Measurements from ENCODE around the gene GFOD1. TPM values are rescaled to one million over a fixed set of nuclear protein-coding genes. Genes with fewer than 3 reads are reported as not detected.

Gene GFOD1
- total and polyA plus RNA-seq, 2 of the 4 experiments (the other 2 are of a cell fraction) = 1.8 to 3.4 TPM

DNA sequence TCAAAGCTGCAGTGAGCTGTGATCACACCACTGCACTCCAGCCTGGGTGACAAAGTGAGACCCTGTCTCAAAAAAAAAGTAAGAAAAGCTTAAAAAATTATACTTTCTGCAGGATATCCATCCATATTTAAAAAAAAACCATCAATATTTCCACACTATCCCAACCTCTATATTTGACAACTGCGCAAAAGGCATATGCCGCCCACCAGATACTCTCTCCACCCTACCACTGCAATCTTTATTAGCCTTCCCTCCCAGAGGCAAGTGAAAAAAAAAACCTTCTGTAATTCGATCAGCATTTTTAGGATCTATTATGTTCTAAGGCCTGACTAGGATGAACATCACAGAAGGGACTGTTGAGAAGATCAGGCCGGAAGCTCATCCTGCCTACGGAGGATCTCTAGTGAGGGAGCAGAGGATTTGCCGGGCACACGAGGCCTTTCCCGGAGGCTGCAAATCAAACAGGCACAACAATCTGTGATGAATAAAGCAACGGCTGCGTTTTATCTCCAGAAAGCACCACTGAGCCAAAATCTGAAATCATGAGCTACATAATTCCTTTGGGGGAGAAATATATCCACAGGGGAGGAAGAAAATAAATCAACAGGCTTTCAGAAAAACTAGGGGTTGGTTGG lies 65.9 kb downstream of the GFOD1 start (continued):
- TF ChIP-seq MAFK (IDR thresholded peaks at IDR 0.05; ENCODE audit: low read depth, low read length) = no peak

DNA sequence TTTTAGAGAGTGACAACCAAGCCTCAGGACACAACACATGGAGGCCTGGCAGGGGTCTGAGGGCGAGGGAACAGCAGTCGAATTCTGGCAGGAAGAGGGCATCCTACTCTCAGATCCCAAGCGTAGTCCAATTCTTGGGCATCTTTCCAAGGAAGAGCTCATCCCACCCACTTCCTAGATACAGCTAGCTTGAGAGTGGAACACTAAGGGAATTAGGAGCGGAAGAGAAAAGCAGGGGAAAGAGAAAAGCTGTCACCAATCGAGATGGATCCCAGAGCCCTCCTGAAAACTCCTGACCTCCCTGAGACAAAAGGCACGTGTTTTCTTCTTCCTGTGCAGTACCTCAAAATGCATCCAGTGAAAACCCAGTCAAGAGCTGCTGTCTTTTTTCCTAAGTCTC lies 67.1 kb downstream of the GFOD1 start:
- ChIA-PET CTCF (no interaction called here), POLR2A (ENCODE audit: unreplicated experiment) (no interaction called here)
- H3K14ac ChIP-seq (replicated peaks; ENCODE audit: low read depth, low read length) = no peak overlapping the region
- H2BK20ac ChIP-seq (ENCODE audit: low read depth, low read length) = no peak overlapping the region; the same call in 1 of the 2 replicates
- H4K5ac ChIP-seq (ENCODE audit: low read depth, low read length) = no peak overlapping the region
- H3K9ac ChIP-seq (ENCODE audit: low read depth, low read length) = no peak overlapping the region
- no peaks in the 10 kb centered on the region for H4K20me1 ChIP-seq (ENCODE audit: insufficient read depth, low read length)
- BruUV-seq (replicated peaks) = no TSS peak
- WGBS, 2 experiments (ENCODE audit: extremely low coverage in 2 of 2, insufficient read length in 1 of 2) = 33% methylated on average over 1 of the region's 6 CpGs; no CpG with 5 or more reads in 1 of the 2 experiments
- H3K23ac ChIP-seq (ENCODE audit: low read depth, low read length) = no peak overlapping the region
- H3K79me1 ChIP-seq (ENCODE audit: low read depth in 1 of 2, low read length in 2 of 2) = peaks cover 0 to 10% of the 10 kb centered on the region in 2 experiments; a peak in 1 of 4 replicates
- no peak overlapping the region for H3K4me3 ChIP-seq (ENCODE audit: insufficient read depth, low read depth, low read length)
- H2AK5ac ChIP-seq (ENCODE audit: low read depth, low read length) = no peak overlapping the region
- H2BK15ac ChIP-seq (ENCODE audit: low read depth, low read length) = no peak overlapping the region
- in situ Hi-C loops (cut with MboI; ENCODE audit: low sequenced_read_pairs) (no loop called here), dilution Hi-C loops (cut with HindIII; ENCODE audit: low sequenced_read_pairs, unreplicated experiment) (no loop called here), intact Hi-C loops (cut with micrococcal nuclease) (no loop called here)
- peaks cover 12% of the 10 kb centered on the region for H3K9me1 ChIP-seq (ENCODE audit: insufficient read depth, low read length)
- H3K27ac ChIP-seq (ENCODE audit: insufficient read depth, low read length) = no peak overlapping the region
- H2BK120ac ChIP-seq (ENCODE audit: low read depth, low read length) = no peak overlapping the region
- no peak overlapping the region for H3K4ac ChIP-seq (ENCODE audit: low read depth, low read length)
- no peak overlapping the region for H2BK5ac ChIP-seq (ENCODE audit: low read depth, low read length, poor library complexity, severe bottlenecking)
- peaks cover 12% of the 10 kb centered on the region for H3K4me1 ChIP-seq (ENCODE audit: control insufficient read depth, insufficient read depth, low read length)
- DNase-seq = no peak
- H3K4me2 ChIP-seq (ENCODE audit: low read depth, low read length) = no peak overlapping the region
- H2AK9ac ChIP-seq (replicated peaks; ENCODE audit: low read depth, low read length, poor library complexity) = no peak overlapping the region
- no peak overlapping the region for H4K8ac ChIP-seq (ENCODE audit: low read depth in 2 of 2, low read length in 2 of 2)
- H3K56ac ChIP-seq (ENCODE audit: extremely low read depth, insufficient read depth, low read length) = no peak overlapping the region
- H3K36me3 ChIP-seq (ENCODE audit: control insufficient read depth, insufficient read depth, low read length) = no peaks in the 10 kb centered on the region
- H2AFZ ChIP-seq (replicated peaks; ENCODE audit: low read length, poor library complexity) = no peak overlapping the region
- no peaks in the 10 kb centered on the region for H3K27me3 ChIP-seq (ENCODE audit: control insufficient read depth, insufficient read depth, low read length)
- no peak overlapping the region for H3K18ac ChIP-seq (ENCODE audit: low read depth, low read length)
- ATAC-seq (ENCODE audit: low read depth) = no peak
- no peaks in the 10 kb centered on the region for H3K9me3 ChIP-seq (ENCODE audit: control insufficient read depth, insufficient read depth, low read length)
- TF ChIP-seq NFE2L2 (IDR thresholded peaks at IDR 0.05; ENCODE audit: low read depth, low read length) = no peak
- TF ChIP-seq SMC3 (IDR thresholded peaks at IDR 0.05; ENCODE audit: low read depth, low read length) = no peak
- no peak for TF ChIP-seq MAZ (IDR thresholded peaks at IDR 0.05; ENCODE audit: borderline replicate concordance, low read depth, low read length)
- no peak for TF ChIP-seq BHLHE40 (IDR thresholded peaks at IDR 0.05; ENCODE audit: low read depth, low read length)
- no peak overlapping the region for H4K91ac ChIP-seq (ENCODE audit: insufficient read depth, low read depth, low read length)
